ENCODE data around the gene NOS1AP.

Gene NOS1AP

DNA sequence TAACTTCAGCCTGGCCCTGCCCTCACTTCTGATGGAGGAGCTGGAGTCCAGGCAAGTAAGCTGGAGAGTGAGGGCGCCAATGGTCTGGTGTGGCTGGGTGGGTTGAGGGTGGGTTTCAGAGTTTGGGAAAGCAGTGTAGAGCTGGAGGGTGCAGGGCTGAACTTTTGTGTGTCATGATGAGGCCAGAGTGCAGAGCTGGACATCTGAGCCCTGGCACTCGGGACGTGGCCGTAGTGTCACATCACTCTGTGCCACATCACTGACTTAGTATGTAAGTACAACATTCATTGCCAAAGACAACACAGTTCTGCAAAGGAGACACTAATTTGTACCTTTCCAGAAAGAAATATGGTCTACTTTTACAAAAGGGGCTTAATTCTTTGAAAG is 291.4 kb downstream of the NOS1AP start:
- DNase-seq (ENCODE audit: low read depth in 2 of 2, low spot score in 1 of 2): no peak

DNA sequence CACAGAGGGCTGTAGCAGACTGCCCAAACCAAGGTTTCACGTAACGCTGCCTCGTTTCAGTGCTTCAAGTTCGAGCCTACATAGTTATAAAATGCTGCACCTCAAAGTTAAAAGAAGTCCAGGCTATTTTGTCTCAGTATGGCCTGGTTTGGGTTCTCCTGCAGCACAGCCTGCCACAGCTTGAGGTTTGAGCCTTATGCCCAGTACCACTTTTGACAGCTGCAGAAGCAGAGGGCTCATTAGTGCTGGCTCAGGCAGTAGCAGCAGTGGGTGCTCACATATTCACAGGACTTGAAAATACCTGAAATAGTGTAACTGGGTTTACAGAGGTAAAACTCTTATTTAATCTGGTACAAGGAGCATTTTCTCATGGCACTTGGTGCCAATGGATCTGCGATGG is 291.9 kb downstream of the NOS1AP start:
- DNase-seq (ENCODE audit: low read depth in 2 of 2, low spot score in 1 of 2): no peak

DNA sequence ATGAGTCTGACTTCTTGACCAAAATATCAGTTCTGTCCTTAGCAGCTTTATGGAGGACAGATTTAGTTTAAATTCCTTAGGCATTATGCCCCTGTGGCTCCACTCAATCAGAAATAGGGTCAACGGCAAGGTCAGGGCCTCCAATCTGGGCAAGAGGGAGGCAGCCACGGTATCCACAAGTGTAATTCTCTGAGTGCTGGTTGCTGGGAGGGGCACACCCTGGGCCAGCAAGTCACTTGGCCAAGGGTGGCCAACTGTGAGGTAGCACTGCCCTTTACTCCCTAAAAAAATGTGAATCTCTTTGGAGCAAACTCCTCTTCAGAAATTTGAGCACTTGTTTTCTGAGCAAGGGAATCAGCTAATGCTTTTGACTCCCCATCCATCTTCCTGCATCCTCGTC is 294.3 kb downstream of the NOS1AP start:
- no peak for DNase-seq (ENCODE audit: low read depth in 2 of 2, low spot score in 1 of 2)

DNA sequence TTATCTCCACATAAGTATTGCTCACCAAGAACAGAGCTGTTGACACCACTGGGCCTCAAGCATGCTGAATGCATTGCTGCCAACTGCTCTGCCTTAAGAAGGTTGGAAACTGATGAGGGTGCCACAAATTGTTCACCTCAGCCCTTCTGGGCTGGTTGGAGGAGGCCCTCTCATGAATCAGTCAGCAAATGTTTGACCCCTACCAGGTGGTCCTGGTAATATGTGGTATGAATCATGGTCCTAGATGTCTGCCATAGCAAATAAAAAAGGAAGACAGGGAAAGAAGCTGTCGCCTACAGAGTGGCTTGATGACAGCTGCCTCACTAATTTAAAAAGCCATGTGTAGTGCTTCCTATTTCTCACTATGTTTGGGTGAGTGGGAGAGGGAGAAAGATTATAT is 295.0 kb downstream of the NOS1AP start:
- no peak for DNase-seq (ENCODE audit: low read depth in 2 of 2, low spot score in 1 of 2)

DNA sequence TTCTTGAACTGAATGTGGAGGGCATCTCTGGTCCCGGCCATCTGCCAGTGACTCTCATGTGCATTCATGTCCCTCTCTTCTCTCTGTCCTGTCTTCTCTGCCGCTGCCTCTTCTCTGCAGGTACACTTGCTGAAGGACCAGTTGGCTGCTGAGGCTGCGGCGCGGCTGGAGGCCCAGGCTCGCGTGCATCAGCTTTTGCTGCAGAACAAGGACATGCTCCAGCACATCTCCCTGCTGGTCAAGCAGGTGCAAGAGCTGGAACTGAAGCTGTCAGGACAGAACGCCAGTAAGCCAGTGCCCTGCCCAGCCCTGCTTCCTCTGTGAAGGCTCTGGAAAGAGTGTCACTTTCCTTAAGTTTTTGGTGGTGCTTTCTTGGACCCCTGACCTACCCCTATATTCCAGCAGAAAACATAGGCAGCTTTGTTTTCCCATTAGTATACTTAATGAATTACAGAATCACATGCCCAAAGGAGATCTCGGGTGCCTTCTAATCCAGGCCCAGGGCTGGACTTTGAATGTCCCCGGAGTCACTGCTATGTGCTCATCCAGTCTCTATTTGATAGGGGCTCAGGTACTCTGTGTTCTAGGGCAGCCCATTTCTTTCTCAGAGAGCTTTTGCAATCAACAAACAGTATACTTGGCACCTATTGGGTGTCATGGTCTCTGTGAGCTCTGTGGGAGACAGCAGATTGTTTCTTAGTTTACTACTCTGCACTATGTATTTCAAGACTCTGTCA is 296.0 kb downstream of the NOS1AP start:
- no peak for DNase-seq (ENCODE audit: low read depth in 2 of 2, low spot score in 1 of 2)

DNA sequence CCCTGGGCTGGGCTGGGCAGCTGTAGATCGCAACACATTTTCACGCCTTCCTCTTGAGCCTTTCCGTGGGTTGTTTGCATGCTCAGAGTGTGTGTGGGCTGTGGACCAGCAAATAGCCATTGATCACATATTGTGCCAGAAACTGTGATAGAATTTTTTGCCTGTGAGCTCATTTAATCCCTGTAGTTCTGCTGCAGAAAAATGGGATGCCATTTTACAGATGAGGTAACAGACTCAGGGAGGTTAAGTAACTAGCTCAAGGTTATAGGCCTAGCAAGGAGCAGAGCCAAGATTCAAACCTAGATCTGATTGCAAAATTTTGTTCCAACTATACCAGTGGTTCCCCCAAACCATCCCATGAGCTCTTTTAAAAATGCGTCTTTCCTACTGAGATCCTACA is 296.7 kb downstream of the NOS1AP start:
- no peak for DNase-seq (ENCODE audit: low read depth in 2 of 2, low spot score in 1 of 2)

DNA sequence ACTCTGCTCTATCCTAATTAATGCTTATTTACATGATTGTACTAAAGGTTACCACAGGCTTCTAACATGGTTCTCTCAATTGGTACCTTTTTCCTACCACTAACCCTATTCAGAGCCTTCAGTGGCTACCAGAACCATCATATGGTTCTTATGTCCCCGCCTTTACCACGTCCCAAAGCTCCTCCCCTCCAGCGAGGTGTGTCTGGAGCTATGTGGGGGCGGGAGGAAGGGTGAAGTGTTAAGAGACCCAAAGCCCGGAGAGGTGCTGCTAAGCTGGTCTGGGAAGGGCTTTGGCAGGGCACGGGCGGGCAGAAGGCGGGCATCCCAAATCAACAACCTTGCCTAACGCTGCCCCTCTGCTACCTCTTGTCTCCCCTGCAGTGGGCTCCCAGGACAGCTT is 297.2 kb downstream of the NOS1AP start:
- DNase-seq (ENCODE audit: low read depth in 2 of 2, low spot score in 1 of 2): no peak

DNA sequence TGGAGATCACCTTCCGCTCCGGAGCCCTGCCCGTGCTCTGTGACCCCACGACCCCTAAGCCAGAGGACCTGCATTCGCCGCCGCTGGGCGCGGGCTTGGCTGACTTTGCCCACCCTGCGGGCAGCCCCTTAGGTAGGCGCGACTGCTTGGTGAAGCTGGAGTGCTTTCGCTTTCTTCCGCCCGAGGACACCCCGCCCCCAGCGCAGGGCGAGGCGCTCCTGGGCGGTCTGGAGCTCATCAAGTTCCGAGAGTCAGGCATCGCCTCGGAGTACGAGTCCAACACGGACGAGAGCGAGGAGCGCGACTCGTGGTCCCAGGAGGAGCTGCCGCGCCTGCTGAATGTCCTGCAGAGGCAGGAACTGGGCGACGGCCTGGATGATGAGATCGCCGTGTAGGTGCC is 297.6 kb downstream of the NOS1AP start:
- no peak for DNase-seq (ENCODE audit: low read depth in 2 of 2, low spot score in 1 of 2)

DNA sequence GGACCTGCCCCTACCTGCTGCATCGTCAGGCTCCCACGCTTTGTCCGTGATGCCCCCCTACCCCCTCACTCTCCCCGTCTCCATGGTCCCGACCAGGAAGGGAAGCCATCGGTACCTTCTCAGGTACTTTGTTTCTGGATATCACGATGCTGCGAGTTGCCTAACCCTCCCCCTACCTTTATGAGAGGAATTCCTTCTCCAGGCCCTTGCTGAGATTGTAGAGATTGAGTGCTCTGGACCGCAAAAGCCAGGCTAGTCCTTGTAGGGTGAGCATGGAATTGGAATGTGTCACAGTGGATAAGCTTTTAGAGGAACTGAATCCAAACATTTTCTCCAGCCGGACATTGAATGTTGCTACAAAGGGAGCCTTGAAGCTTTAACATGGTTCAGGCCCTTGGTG is 298.3 kb downstream of the NOS1AP start:
- DNase-seq (ENCODE audit: low read depth in 2 of 2, low spot score in 1 of 2): no peak

DNA sequence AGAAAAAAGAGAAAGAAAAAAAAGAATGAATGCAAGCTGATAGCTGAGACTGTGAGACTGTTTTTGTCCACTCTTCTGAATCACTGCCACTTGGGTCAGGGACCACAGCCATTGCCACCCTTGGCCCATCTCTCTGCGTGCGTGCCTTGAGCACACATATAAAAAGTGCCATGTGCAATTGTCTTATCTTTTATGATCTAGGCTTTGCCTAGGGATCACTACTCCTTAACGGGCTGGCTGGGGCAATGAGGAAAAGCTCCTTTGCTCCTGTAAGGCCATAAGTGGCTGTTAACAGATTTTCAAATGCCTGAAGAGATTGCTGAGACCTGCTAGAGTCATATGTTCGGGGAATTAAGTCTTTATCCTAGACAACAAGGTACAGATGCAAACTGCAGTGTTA is 299.0 kb downstream of the NOS1AP start:
- DNase-seq (ENCODE audit: low read depth in 2 of 2, low spot score in 1 of 2): no peak

DNA sequence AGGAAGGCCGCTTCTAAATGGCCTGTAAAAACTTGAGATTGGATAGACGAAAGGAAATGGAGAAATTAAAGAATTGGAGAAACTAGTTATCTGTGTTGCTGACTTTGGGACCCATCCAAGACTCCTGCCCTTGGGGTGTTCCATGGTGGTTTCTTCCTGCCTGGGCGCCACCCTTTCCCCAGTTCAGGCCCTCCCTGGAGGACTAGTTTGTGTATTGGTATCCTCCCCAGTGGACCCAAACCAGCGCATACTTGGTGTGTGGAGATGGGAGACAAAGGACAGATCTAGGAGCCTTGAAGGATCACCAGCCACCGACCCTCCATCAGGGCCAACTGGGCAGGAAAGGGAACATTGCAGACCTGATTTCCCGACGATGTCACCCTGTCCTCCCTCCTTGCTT is 300.1 kb downstream of the NOS1AP start:
- no peak for DNase-seq (ENCODE audit: low read depth in 2 of 2, low spot score in 1 of 2)

DNA sequence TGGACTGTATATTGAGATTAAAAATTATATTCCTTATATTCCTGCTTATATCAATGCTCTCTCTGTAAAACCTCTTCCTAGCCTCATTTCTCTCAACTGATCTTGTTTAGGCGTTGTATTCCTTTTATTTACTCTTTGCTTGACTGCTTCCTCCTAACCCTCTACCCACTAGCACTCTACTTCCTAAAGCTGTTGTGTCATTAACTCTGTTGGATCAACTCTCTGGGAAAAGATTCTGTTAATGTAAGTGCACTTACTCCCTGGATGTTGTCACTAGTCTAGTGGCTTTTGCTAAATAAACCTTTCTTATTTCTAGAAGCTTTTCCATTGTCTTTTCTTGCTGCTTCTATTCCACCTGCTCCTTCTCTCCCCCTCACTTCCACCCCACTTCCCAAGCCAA is 300.7 kb downstream of the NOS1AP start:
- no peak for DNase-seq (ENCODE audit: low read depth in 2 of 2, low spot score in 1 of 2)

DNA sequence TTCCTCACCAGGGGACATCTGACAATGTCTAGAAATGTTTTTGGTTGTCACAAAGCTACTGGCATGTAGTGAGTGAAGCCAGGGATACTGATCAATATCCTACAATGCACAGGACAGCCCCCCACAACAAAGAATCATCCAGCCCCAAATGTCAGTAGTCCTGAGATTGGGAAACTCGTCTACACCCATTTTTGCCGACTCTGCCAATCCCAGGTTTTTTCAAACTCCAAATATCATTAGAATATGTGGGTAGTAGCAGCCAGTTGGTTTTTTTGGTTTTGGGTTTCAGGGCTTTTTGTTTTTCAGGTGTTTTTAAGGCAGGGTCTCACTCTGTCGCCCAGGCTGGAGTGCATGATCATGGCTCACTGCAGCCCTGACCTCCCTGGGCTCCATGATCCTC is 301.2 kb downstream of the NOS1AP start:
- no peak for DNase-seq (ENCODE audit: low read depth in 2 of 2, low spot score in 1 of 2)

DNA sequence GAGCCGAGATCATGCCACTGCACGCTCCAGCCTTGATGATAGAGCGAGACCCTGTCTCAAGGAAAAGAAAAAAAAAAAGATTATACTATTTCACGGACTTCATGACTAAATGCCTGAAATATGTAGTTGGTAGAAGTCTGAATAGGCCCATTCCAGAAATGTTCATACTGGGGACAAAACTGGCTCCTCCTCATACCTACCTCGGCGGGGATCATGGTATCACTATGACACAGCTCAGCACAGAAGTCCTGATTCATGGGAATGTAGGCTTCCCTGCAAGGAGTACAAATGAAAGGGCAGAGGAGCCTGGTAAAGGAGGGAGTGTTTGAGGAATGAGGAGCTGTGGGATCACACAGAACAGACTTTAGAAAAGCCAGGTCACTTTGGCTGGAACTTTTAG is 302.1 kb downstream of the NOS1AP start:
- DNase-seq (ENCODE audit: low read depth in 2 of 2, low spot score in 1 of 2): no peak

DNA sequence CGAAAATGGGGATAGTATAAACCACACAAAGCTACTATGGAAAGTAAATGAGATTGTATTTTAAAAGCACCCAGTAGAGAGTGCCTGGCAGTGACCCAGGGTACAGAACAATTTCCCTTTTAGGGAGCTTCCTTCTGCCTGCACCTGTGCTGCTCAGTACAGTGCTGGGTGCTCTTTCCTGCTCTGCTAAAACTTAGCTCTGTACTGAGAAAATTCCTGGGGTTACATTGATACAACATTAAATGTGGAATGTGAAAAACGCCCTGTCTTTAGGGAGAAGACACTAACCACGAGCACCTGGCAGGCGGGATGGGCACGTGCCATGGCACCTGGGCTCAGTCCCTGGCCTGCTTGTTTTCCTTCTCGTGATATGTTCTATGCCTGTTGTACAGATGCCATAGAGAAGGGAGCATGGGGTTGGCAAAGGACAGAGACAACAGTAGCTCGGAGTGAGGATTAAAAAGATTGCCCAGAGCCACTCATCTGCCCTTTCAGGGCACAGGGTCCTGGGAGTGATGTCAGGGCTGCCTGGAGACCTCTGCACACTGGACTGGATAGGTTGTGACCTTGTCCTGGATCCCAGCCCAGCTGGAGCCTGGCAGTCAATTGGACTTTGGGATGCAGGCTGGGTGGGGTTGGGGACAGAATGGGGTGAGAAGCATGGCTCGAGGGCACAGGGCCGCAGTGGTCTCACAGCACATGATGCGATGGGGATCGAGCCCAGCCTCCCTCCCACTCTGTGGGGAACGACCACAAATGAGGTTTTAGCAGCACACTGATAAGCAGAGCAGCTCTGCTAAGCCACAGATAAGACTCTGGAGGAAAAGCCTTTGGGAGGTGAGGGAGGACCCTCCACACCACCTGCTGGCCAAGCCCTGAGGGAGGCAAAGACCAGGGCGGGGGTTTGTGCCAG is 302.9 kb downstream of the NOS1AP start:
- no peak for DNase-seq (ENCODE audit: low read depth in 2 of 2, low spot score in 1 of 2)

DNA sequence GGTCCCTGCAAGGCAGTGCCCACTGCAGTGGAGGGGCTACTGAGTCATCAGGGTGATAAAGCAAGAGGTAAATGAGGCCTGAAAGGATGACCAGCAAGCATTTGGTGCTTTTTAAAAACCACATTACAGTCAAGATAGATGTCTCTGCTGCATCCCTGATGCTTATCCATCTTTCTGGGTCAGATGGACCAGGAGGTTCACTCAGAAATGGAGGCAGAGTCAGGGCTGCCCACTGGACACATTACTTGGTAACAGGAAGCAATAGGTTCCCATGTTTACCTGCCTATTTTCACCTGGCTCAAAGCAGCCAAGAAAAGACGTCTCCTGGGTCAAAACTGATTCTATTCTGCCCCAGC is 303.6 kb downstream of the NOS1AP start:
- DNase-seq (ENCODE audit: low read depth in 2 of 2, low spot score in 1 of 2): no peak

DNA sequence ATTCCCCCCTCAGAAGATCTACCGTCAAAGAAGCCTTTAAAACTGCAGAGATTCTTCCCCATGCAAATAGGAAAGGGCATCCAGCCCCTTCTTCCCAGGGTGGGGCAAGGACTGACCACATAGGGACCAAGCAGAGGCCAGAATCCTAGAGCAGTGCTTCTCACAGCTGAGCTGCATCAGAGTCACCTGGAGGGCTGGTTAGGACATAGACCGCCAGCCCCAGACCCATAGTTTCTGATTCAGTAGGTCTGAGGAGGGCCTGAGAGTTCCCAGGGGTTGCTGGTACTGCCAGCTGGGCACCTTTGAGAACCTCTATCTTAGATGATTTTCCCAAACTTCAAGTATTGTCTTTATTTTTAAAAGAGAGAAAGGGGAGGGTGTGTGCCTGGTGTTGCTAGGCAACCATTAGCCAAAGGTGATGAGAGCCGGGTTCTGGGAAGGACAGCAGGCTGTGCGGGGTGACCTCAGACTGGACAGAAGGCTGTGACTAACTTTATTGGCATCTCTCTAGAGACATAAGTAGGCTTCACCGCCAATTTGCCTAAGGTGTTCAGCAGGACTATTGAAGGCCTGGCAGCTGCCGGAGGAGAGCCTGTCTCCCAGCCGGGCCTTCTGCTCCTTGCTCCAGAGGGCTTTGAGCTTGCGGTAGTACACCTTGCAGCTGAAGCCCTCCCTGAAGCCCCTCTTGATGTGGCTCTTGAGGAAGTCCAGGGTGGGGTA is 304.2 kb downstream of the NOS1AP start:
- DNase-seq (ENCODE audit: low read depth in 2 of 2, low spot score in 1 of 2): no peak

DNA sequence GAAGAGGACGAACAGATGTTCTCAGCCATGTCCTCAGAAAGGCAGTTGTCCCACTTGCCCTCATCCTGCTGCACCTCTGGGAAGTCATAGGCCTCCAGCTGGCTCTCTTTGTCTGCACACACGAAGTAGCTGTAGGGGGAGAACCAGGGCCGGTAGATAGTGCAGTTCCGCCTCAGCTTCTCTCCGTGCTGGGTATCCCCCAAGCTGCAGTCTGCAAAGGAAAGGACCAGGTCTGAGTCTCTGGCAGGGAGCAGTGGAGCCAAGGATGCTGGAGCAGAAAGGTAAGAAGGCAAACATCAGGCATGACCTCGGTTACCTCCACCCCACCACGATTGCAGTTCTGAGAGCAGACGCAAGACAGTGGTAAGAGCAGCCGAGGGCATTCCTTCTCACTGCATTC is 304.9 kb downstream of the NOS1AP start:
- DNase-seq (ENCODE audit: low read depth in 2 of 2, low spot score in 1 of 2): no peak

DNA sequence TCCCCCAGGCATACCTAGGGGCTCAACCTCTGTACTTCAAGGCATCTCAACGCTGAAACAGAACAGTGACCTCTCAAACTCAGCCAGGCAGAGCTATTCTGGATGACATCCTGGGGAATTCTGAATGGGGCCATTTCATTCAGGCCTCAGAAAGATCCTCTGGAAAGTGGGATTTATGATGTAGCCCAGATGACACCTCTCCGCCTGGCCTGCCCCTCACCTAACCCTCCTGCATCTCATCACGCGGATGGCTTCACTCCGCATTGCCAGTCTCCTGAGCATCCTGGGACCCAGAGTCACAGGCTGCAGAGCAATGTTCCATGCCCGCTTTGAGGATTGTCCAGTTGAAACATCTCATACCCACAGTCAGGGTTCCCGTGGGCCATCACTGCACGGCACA is 306.0 kb downstream of the NOS1AP start:
- DNase-seq (ENCODE audit: low read depth in 2 of 2, low spot score in 1 of 2): no peak

DNA sequence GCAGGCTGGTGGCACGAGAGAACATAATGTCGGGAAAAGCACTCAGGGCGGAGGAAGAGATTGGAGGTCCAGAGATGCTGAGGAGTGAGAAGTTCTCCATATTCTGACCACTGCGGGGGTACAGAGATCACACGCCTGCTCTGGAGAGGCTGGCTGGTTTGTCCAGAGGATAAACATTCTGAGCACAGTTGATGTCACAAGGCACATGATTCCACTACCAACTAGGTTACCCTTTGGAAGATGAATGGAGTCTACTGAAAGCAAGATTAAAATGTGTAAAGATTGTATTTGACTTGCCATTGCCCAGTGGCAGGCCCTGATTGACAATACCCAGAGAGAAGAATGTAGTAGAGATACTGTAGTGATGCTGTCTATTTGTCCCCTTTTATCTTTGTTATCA is 307.2 kb downstream of the NOS1AP start, which contains the start of gene SPATA46:
SPATA46 (minus strand) TSS at position 164 of the 400 bp plus-strand sequence; CDS start at position 100, 64 bp downstream.
- no peak for DNase-seq (ENCODE audit: low read depth in 2 of 2, low spot score in 1 of 2)

DNA sequence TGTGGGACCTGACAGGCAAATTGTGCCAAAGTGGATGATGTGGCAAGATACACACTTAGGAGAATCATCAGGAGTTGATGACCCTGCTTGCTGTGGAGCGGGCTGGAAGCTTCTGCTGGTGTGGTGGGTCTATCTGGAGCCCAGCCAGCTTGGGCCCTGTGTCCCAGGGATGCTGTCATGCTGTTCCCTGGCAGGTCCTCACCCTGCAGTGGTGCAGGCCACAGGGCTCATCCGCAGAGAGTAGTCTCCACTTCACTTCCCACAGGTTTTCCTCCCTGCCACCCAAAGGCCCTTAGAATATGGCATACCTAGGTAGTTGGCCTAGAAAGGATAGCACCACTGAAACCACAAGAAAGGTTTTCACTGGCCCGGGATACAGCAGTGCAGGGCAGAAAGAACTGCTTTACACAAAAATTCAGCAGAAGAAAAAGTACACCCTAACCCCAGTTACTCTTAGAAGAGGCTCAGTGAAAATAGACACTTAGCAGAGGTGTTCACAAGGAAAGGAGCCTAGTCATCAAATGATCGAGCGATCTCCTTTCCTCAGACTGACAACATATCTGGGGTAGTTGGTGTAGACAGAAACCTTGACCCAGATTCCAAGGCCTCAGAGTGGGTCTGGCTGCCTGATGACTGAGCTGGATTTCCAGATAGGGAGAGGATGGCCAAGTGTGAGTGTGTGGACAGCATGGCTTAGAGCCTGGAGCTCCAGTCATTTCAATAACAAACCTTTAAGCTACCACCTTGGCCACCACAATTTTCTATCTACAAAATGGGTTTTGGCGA is 310.8 kb downstream of the NOS1AP start:
- DNase-seq (ENCODE audit: low read depth in 2 of 2, low spot score in 1 of 2): no peak
